OCI-M1 (cell line): ENCODE data around the gene SLC22A25.
"Not testable (repeated sequence)": the region's sequence is repeated elsewhere in the genome, so short reads cannot be mapped to it uniquely, and the experiment has no call there.

ENCODE experiments used
- DNase-seq: peaks from one replicate; lab custom pipeline; 2025; lab: John Stamatoyannopoulos, UW

Gene SLC22A25

DNA sequence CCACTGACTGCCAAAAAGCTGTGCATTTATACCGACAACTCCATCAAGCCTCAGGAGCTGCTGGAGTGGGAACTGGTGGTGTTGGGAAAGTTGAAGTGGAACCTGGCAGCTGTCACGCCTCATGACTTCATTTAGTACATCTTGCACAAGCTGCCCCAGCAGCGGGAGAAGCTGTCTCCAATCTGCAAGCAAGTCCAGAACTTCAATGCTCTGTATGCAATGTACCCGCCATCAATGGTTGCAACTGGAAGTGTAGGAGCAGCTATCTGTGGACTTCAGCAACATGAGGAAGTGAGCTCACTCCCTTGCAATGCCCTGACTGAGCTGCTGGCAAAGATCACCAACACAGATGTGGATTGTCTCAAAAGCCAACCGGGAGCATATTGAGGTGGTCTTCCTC is at the start of gene SLC22A25:
TSS of gene SLC22A25 (minus strand) at position 67 of the 400 bp plus-strand sequence. CDS start 13,947 bp downstream, outside the sequence.
- no peak for DNase-seq

DNA sequence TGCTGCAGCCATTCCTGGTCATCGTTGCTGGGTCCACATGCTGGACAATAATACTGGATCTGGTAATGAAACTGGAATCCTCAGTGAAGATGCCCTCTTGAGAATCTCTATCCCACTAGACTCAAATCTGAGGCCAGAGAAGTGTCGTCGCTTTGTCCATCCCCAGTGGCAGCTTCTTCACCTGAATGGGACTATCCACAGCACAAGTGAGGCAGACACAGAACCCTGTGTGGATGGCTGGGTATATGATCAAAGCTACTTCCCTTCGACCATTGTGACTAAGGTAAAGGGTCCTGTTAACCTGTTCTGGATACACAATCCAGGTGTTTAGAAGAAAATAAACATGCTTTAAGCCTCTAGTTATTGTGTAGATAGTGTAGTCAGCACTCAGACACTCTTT is 46.9 kb upstream of the SLC22A25 start:
- no peak for DNase-seq

DNA sequence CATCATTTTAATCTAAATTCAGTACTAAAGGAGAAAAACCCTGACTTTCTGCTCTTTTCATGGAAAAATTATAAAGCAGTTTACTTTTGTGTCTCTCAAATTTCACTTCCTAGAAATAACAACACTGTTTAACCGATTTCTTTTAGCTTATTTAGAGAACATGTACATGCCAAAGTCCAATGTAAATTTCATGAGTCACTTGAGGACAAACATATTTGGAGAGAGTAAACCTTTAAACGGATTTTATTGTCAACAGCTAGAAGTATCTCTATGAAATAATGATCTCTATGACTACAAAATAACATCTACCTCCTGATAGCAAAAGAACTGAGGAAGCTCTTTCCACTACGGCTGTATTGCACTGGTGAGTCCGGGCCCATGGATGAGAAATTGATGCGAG is 46.3 kb upstream of the SLC22A25 start:
- no peak for DNase-seq

DNA sequence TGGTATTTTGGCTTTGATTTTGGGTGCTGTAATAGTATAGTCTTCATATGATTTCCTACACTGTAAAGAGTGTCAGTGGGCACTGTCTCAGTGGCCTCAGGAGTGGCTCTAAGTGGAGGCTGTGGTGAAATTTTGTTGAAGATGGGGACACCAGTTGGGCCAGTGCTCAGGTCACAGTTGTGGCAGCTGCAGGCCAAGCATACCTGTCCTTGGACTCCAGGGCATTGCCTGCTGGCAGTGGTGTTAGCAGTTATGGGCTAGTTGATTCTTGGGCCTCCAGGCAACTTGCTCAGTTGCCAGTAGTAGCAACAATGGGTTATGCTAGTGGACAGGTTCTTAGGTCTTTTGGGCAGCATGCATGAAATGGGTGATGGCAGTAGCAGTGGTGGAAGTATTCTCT is 39.2 kb upstream of the SLC22A25 start:
- DNase-seq = no peak

DNA sequence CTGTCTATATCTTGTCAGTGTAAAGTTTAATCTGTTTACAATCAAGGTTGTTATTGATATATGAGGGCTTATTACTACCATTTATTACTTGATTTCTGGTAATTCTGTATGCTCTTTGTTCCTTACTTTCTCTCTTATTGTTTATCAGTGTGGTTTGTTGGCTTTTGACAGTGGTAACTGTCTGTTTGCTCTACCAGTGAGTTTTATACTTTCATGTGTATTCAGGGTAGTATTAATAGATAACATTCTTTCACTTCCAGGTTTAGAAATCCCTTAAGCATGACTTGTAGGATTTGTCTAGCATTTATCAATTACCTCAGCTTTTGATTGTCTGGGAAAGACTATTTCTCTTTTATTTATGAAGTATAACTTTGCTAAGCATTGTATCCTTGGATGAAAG is 37.5 kb upstream of the SLC22A25 start:
- DNase-seq = no peak

DNA sequence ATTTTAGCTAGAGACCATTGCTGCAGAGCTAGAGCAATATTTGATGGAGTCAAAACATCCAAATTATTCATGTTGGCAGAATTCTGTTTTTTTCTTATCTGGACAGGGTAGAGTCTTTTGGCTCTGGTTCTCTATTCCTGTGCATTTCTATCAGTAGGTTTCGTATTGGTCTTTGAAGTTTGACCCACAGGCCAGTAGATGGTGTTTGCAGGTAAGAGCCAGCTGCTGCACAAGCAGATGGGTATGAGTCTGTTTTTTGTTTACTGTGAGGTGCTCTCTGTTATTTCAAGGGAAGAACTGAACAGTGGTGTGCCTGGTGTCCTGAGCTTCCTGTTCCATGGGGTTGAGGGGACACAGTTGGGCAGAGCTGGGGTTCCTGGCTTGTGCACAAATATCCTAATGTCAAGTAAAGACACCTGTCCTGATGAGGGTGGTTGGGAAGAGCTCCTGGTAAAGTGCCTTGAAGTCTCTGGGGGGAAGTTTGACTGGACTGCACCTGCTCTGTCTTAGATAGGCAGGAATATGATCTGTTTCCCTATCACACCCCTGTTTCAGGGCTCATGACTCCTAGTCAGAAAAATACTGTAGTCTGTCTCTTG is 34.0 kb upstream of the SLC22A25 start:
- no peak for DNase-seq

DNA sequence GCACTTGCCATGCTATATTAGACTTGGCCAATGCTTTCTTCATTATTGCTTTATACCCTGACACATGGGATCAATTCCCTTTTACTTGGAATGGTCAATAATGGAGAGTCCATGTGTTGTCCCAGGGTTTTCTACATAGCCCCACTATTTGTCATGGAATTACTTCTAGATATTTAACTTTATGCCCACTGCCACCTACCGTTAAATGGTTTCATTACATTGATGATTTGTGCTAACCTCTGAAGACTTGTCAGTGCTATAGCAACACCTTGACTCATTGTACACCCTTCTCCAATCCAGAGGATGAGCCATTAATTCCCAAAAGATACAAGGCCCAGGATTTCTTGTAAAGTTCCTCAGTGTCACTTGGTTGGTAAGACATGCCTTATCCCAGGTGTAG is 31.4 kb upstream of the SLC22A25 start:
- peak; percentile 5 for DNase-seq

- no peak for DNase-seq
These were observed 30.3 kb upstream of the SLC22A25 start for GRCh38 chr11:63273685-63274084.

- DNase-seq = no peak
These were observed 19.1 kb upstream of the SLC22A25 start for GRCh38 chr11:63262547-63262946.

DNA sequence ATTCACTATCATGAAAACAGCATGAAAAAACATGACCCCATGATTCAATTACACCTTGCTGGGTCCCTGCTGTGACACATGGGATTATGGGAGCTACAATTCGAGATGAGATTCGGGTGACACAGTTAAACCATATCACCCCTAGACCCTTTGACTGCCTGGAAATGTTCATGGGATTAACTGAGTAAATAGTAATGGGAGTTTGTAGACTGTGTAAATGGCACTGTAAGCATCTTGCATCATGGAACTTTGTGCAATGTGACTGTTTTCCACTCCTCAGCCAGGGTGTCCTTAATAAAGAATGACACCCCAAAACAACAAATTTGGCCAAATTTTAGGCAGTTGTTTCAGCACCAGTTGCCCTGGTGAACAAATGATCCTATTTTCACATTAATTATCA is 7.9 kb upstream of the SLC22A25 start:
- DNase-seq = no peak

DNA sequence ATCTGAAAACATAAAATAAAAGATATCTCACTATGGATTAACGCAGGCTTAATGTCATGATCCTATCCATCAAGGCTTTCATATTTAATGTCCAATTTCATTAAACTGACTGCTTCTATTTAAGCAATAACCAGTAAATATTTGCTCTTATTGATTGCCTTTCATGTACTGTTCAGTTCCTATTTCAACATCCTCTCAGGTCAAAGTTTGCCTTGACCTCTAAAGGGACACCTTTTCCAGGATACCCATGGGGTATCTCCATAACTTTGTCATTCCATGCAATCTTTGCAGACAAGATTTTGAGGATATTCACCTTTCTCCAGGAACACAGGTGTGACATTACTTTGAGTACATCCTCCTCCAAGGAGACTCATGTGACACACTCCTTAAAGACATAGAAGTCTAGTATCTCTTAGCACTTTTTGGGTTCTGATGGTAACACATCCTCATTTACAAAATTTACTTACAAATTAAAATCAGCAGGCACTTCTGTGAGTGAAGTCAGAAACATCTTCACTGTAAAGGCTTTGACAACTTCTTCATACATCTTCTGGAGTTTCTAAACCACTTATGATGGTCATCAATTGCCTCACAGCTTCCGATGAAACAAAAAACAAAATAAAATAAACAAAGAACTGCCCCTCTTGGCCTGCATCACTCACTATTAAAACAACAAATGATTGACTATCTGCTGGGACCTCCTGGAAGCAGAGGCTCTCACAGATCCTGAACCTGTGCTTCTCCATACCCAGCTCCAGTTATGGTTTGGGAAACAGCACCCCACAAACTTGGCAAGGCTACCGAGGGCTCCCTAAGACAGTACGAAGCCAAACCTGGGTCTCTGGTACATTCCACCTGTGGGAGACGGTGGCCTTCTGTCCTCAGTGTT is 7.0 kb upstream of the SLC22A25 start:
- no peak for DNase-seq

- DNase-seq = no peak
These were observed 5.6 kb upstream of the SLC22A25 start for GRCh38 chr11:63248966-63249365.

DNA sequence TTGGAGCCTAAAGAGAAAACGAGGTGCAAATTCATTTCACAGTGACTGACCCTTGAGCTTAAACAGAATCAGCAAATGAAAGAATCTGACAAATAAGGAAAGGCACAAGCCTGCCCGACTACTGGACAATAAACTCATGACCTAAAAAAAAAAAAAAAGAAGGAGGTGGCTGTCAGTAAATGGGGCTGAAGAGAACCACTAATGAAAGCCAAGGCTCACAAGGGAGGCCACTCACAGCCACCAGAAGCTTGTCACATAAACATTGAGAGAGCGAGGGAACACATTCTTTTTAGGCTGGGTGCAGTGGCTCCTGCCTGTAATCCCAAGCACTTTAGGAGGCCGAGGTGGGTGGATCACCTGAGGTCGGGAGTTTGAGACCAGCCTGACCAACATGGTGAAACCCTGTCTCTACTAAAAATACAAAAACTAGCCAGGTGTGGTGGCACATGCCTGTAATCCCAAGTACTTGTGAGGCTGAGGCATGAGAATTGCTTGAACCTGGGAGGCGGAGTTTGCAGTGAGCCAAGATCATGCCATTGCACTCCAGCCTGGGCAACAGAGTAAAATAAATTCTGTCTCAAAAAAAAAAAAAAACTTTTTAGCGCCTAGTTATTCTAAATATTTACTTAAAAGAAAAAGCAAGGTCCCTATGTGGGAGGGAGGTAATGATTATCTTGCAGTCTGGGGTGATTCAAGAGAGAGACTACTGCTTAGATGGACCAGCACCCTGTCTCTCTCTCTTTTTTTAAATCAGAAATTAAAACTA is 4.0 kb upstream of the SLC22A25 start:
- DNase-seq = not testable (repeated sequence)

GRCh38 chr11:63246045-63246444 is 2.6 kb upstream of the SLC22A25 start:
- DNase-seq = no peak

DNA sequence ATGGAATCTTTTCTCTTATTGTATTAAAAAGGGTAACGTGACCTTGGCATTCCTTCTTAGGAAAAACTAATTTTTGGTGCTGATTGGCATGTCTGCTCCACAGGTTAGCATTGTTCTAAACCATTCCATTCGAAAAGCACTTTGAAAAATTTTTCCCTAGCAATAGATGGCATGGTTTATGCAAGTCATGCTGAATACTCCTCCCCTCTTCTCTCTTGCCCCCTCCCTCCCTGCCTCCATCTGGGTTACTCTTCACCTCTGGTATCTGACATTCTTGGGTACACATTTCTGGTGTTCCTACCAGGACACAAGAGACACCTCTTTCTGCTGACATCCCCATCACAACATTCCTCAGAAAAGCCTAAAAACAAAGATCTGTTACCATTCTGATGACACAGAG is 1.5 kb upstream of the SLC22A25 start:
- DNase-seq = no peak

GRCh38 chr11:63242089-63242781 is 1.2 kb downstream of the SLC22A25 start:
- DNase-seq = no peak

DNA sequence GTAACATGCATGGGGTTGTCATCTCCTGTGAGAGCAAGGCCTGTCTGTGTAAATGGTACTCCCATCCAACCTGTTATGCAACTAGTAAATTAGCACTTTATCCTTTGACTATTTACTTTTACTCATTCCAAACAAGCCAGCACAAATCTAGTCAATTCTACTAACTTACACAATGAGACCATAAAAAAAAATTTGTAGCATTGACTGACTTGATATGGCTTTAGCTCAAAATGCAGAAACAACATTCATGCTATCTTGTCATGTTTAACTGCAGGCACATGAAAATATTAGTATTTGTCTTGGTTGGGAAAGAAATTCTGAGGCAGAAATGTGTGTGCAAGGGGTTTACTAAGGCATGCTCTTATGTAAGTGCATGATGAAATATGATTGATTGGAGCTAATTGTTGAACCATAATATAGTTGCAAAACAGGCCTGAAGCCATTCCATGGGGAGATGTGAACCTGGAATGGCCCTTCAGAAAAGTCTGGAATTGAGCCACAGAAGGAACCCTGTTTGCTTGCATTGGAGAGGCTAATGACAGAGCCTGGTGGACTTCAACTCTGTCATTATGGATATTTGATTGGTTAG is 2.5 kb downstream of the SLC22A25 start:
- DNase-seq = no peak

DNA sequence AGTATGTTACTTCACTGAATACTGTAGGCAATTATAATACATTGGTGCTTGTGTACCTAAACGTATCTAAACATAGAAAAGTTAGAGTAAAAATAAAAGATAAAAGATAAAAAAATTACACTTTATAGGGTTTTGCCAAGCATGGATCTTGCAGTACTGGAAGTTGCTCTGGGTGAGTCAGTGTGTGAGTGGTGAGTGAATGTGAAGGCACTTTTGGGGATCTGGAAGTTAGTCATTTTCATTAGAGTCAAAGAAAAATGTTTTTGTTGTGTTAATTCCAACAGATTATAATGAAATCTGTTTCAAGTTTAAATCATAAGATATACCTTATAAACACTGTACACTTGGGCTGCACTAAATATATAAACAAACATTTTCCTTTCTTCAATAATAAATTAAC is 3.3 kb downstream of the SLC22A25 start:
- no peak for DNase-seq

DNA sequence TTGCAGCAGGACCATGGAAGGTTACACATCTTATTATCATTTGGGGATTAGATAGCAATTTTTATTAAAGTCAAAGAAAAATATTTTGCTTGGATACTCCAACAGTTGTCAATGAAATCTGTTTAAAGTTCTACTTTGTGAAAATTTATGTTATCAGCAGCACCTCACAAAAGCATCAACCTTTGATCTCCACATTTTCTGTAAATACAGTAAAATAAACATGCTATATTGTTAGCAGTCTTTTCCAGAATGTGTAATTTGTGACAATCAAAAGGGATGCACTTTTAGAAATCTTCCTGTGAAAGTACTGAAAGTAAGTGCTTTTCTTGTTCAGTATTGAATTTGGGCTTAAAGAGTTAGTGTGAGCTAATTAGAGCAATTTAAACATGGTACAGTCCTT is 4.1 kb downstream of the SLC22A25 start:
- no peak for DNase-seq

DNA sequence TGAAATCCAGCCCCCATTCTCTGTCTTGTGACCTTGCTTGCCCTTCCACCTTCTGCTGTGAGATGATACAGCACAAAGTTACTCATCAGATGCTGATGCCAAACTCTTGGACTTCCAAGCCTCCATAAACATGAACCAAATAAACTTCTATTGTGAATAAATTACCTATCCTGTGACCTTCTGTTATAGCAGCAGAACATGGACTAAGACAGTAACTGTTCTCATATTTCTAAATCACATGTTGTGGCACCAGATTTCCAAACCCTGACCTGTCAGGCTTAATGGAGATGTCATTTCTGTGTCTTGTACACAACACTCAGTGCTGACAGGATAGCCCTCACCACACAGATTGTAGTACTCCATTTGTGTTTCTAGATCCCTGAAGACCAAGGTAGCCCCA is 6.0 kb downstream of the SLC22A25 start:
- DNase-seq = no peak
